ENCODE data around the gene CLIP2. TPM values are rescaled to one million over a fixed set of nuclear protein-coding genes. Genes with fewer than 3 reads are reported as not detected.

The CLIP2 gene
- total and polyA plus RNA-seq, 2 of the 8 experiments (the other 6 are each of a cell fraction or from before 2014, with no cell fraction given) = 8.3 to 41.5 TPM

GRCh38 chr7:74253835-74254128 is 35.4 kb upstream of the CLIP2 start:
- H4K91ac ChIP-seq (replicated peaks; ENCODE audit: insufficient read length, low read length) = no peak overlapping the region
- CTCF ChIA-PET (ENCODE audit: partially characterized antibody) = interaction anchor here (0.6 to 1.4 kb wide), 7 partner anchors 12 to 150 kb away, joined by 3 to 6 read pairs (median 3); no protein-coding TSS in a partner anchor
- H3K79me1 ChIP-seq (ENCODE audit: low read depth, low read length) = peaks cover 2% of the 10 kb centered on the region; the same call in 1 of the 2 replicates
- peak overlapping the region; percentile 75; the same call in 1 of the 2 replicates for H2BK12ac ChIP-seq (ENCODE audit: low read depth, low read length)
- H2BK15ac ChIP-seq (ENCODE audit: low read length) = no peak overlapping the region
- peak overlapping the region; percentile 32 for H3K56ac ChIP-seq (replicated peaks; ENCODE audit: insufficient read length, low read depth, low read length)
- no peak for FAIRE-seq
- H3K27ac ChIP-seq (ENCODE audit: low read depth, low read length) = peak overlapping the region; percentile 77
- H3K27me3 ChIP-seq (replicated peaks in 1 of 4; ENCODE audit: control insufficient read depth in 3 of 4, extremely low read depth in 1 of 4, insufficient read depth in 3 of 4, low read length in 3 of 4) = no peaks in the 10 kb centered on the region
- H4K5ac ChIP-seq (ENCODE audit: insufficient read length, low read depth, low read length) = peak overlapping the region; percentile 66
- POLR2A ChIA-PET (ENCODE audit: partially characterized antibody) = interaction anchor here (0.7 to 1.9 kb wide), 6 partner anchors 12 to 145 kb away, joined by 3 to 7 read pairs (median 4); no protein-coding TSS in a partner anchor
- H3K4me3 ChIP-seq (ENCODE audit: extremely low read depth in 1 of 4, insufficient read depth in 2 of 4, low read depth in 3 of 4, low read length in 4 of 4) = peak overlapping the region; percentile 79 to 97 (median 84)
- peaks cover 3 to 26% of the 10 kb centered on the region in 2 experiments; a peak in 3 of 4 replicates for H3K79me2 ChIP-seq (ENCODE audit: control insufficient read depth in 1 of 2, insufficient read depth in 2 of 2, low read length in 2 of 2)
- no peak overlapping the region for H3K23ac ChIP-seq (ENCODE audit: insufficient read length)
- TF ChIP-seq KDM5A (IDR thresholded peaks at IDR 0.05; ENCODE audit: low read length) = no peak
- TF ChIP-seq BCL11A (IDR thresholded peaks at IDR 0.05; ENCODE audit: low read depth in 2 of 2, low read length in 2 of 2) = no peak
- peak in 1 of 2 experiments; percentile 54; a peak in 1 of 3 replicates for TF ChIP-seq POLR2A (IDR thresholded peaks at IDR 0.05; ENCODE audit: control extremely low read depth in 1 of 2, low read depth in 2 of 2, low read length in 2 of 2)
- no peak for TF ChIP-seq KDM4A (IDR thresholded peaks at IDR 0.05; ENCODE audit: low read depth, low read length, severe bottlenecking)
- TF ChIP-seq SUZ12 (IDR thresholded peaks at IDR 0.05; ENCODE audit: low read length) = no peak
- peak; percentile 86 for TF ChIP-seq SAP30 (IDR thresholded peaks at IDR 0.05; ENCODE audit: insufficient read depth, insufficient replicate concordance, low read length)
- no peak for TF ChIP-seq TBP (IDR thresholded peaks at IDR 0.05; ENCODE audit: low read depth, low read length)
- TF ChIP-seq CEBPB (IDR thresholded peaks at IDR 0.05; ENCODE audit: low read depth, low read length) = no peak
- no peak for DNase-seq (ENCODE audit: low read depth in 1 of 2, low spot score in 2 of 2)
- H2AFZ ChIP-seq (ENCODE audit: low read length) = no peak overlapping the region
- peaks cover 0 to 3% of the 10 kb centered on the region in 2 experiments for H4K20me1 ChIP-seq (replicated peaks in 1 of 2; ENCODE audit: control insufficient read depth in 1 of 2, insufficient read depth in 2 of 2, low read length in 2 of 2)
- peak overlapping the region; percentile 63 to 84 for H3K4me2 ChIP-seq (ENCODE audit: insufficient read depth in 1 of 2, low read depth in 2 of 2, low read length in 2 of 2)
- H3K9ac ChIP-seq (replicated peaks in 1 of 4; ENCODE audit: extremely low read depth in 1 of 4, low read depth in 3 of 4, low read length in 3 of 4) = peak overlapping the region; percentile 82 to 96 (median 94)
- H3K23me2 ChIP-seq (ENCODE audit: low read depth, low read length) = peaks cover 3% of the 10 kb centered on the region
- H3K36me3 ChIP-seq (ENCODE audit: control insufficient read depth in 2 of 4, insufficient read depth in 4 of 4, low read length in 3 of 4) = peaks cover 17 to 33% (median 22%) of the 10 kb centered on the region in 4 experiments
- H2BK120ac ChIP-seq (replicated peaks; ENCODE audit: low read depth, low read length) = no peak overlapping the region
- peak overlapping the region; percentile 99 for H4K8ac ChIP-seq (ENCODE audit: extremely low read depth, insufficient read depth, low read length)
- H2BK20ac ChIP-seq (ENCODE audit: low read length) = no peak overlapping the region
- peak overlapping the region; percentile 17 for H3K4ac ChIP-seq (replicated peaks; ENCODE audit: insufficient read length, low read depth, low read length)
- H2AK5ac ChIP-seq (ENCODE audit: low read depth, low read length) = no peak overlapping the region
- peaks cover 0 to 5% (median 3%) of the 10 kb centered on the region in 4 experiments; a peak in 4 of 7 replicates for H3K4me1 ChIP-seq (replicated peaks in 1 of 4; ENCODE audit: control insufficient read depth in 3 of 4, insufficient read depth in 4 of 4, low read length in 3 of 4)
- H2BK5ac ChIP-seq (ENCODE audit: low read depth, low read length) = peak overlapping the region; percentile 96
- H3K14ac ChIP-seq (ENCODE audit: insufficient read length) = no peak overlapping the region
- no peaks in the 10 kb centered on the region for H3K9me3 ChIP-seq (ENCODE audit: insufficient read depth in 2 of 2, low read depth in 1 of 2, low read length in 1 of 2)
- peak overlapping the region; percentile 99; the same call in 1 of the 2 replicates for H3K18ac ChIP-seq (ENCODE audit: extremely low read depth, low read length)
- WGBS, 2 experiments (ENCODE audit: extremely low coverage in 1 of 2, insufficient coverage in 1 of 2, insufficient read length in 1 of 2, insufficient replicate concordance in 2 of 2, low coverage in 1 of 2, low lambda C conversion rate in 2 of 2, missing lambda C conversion rate in 1 of 2) = 9% methylated on average over 10 of the region's 10 CpGs; no CpG with 5 or more reads in 1 of the 2 experiments
